GM12892 (cell line): ENCODE measurements around the gene CLEC18A.
"Not testable (repeated sequence)": the region's sequence is repeated elsewhere in the genome, so short reads cannot be mapped to it uniquely, and the experiment has no call there.

Experiments
- POLR2A ChIP-seq: IDR thresholded peaks from 2 replicates; pipeline ENCODE4 v1.6.1; 2011; ENCODE audit warnings: low read depth, low read length, control low read depth
- POLR2AphosphoS5 ChIP-seq: IDR thresholded peaks from 2 replicates; pipeline ENCODE4 v1.6.1; 2011; ENCODE audit warnings: low read depth, low read length, control low read depth

GRCh38 chr16:69950411-69950810 is 723 bp upstream of the CLEC18A start:
- TF ChIP-seq POLR2AphosphoS5, POLR2A: not testable (repeated sequence)
